AG09309 (cell line): ENCODE measurements around the gene SEMA3F.

Experiments
- DNase-seq: peaks from one replicate; pipeline ENCODE4 v3.0.0-alpha.2; 2010; ENCODE audit warnings: low read depth
- H3K4me3 ChIP-seq: 2 replicates; pipeline ENCODE4 v1.5.1; 2011; ENCODE audit warnings: mild to moderate bottlenecking, low read depth, low read length, moderate library complexity; ENCODE audit not compliant: control insufficient read depth
- CTCF ChIP-seq: IDR thresholded peaks from 2 replicates; pipeline ENCODE4 v1.5.1; 2011; ENCODE audit warnings: mild to moderate bottlenecking, low read depth, low read length, inconsistent platforms; ENCODE audit not compliant: insufficient read depth, control insufficient read depth; ENCODE audit errors: missing control alignments

The SEMA3F gene

GRCh38 chr3:50214824-50215223, 59.7 kb downstream of the SEMA3F start:
- no peak overlapping the region for H3K4me3 ChIP-seq
- DNase-seq, result no peak
- no peak for TF ChIP-seq CTCF

- H3K4me3 ChIP-seq, result no peak overlapping the region
- DNase-seq, result no peak
- TF ChIP-seq CTCF, result no peak
Measured at GRCh38 chr3:50215529-50215928, 60.4 kb downstream of the SEMA3F start.

- TF ChIP-seq CTCF, result no peak
- no peak overlapping the region for H3K4me3 ChIP-seq
- no peak for DNase-seq
Measured at GRCh38 chr3:50217681-50218080, 62.6 kb downstream of the SEMA3F start.

- TF ChIP-seq CTCF, result no peak
- no peak overlapping the region for H3K4me3 ChIP-seq
- no peak for DNase-seq
Measured at GRCh38 chr3:50218448-50218847, 63.3 kb downstream of the SEMA3F start.

GRCh38 chr3:50219285-50219684, 64.2 kb downstream of the SEMA3F start:
- no peak overlapping the region for H3K4me3 ChIP-seq
- TF ChIP-seq CTCF, result no peak
- no peak for DNase-seq

GRCh38 chr3:50220109-50220508, 65.0 kb downstream of the SEMA3F start:
- H3K4me3 ChIP-seq, result no peak overlapping the region
- no peak for DNase-seq
- no peak for TF ChIP-seq CTCF

GRCh38 chr3:50221051-50221410, 65.9 kb downstream of the SEMA3F start:
- DNase-seq, result no peak
- no peak overlapping the region for H3K4me3 ChIP-seq
- TF ChIP-seq CTCF, result no peak
